ENCODE data around the gene CASK.

DNA sequence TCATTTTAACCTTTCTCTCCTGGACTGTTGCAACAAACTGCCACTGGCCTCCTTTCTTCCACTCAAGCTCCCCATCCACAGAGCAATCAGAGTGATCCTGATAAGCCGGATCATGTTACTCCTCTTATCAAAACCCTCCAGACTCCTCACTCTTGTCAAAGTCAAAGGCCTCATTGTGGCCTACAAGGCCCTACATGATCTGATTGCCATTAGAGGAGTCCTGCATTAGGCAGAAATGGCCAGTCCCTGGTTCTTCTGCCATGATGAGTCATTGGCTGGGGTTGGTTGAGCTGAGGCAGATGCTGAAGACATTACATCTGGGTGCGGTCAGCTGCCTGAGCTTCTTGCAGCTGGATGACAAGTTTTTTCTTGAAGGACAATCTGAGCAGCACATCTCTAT lies 32.7 kb upstream of the CASK start:
- TF ChIP-seq, protein P1, sequence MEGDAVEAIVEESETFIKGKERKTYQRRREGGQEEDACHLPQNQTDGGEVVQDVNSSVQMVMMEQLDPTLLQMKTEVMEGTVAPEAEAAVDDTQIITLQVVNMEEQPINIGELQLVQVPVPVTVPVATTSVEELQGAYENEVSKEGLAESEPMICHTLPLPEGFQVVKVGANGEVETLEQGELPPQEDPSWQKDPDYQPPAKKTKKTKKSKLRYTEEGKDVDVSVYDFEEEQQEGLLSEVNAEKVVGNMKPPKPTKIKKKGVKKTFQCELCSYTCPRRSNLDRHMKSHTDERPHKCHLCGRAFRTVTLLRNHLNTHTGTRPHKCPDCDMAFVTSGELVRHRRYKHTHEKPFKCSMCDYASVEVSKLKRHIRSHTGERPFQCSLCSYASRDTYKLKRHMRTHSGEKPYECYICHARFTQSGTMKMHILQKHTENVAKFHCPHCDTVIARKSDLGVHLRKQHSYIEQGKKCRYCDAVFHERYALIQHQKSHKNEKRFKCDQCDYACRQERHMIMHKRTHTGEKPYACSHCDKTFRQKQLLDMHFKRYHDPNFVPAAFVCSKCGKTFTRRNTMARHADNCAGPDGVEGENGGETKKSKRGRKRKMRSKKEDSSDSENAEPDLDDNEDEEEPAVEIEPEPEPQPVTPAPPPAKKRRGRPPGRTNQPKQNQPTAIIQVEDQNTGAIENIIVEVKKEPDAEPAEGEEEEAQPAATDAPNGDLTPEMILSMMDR (IDR thresholded peaks at IDR 0.05; ENCODE audit: low read length), result no peak
- TF ChIP-seq EZH2 (IDR thresholded peaks at IDR 0.05; ENCODE audit: borderline replicate concordance, low read length), result no peak

All from OCI-LY1 (cell line).